Measurements from ENCODE around the gene COL8A1.

COL8A1 gene

GRCh38 chr3:99658274-99658673 lies 19.9 kb downstream of the COL8A1 start:
- no peak overlapping the region for H3K4me3 ChIP-seq
- TF ChIP-seq CTCF (IDR thresholded peaks at IDR 0.05), result no peak
- H3K27ac ChIP-seq, result peak overlapping the region; percentile 86 to 87
- DNase-seq (ENCODE audit: low spot score), result no peak

GRCh38 chr3:99659032-99659431 lies 20.6 kb downstream of the COL8A1 start:
- peak; percentile 87 for DNase-seq (ENCODE audit: low spot score)
- H3K4me3 ChIP-seq, result no peak overlapping the region
- peak overlapping the region; percentile 86 to 87 for H3K27ac ChIP-seq
- no peak for TF ChIP-seq CTCF (IDR thresholded peaks at IDR 0.05)

GRCh38 chr3:99659951-99660350 lies 21.6 kb downstream of the COL8A1 start:
- no peak for TF ChIP-seq CTCF (IDR thresholded peaks at IDR 0.05)
- H3K27ac ChIP-seq, result peak overlapping the region; percentile 86 to 87
- peak; percentile 83 for DNase-seq (ENCODE audit: low spot score)

GRCh38 chr3:99662838-99663570 lies 24.6 kb downstream of the COL8A1 start:
- Histone ChIP-seq H3K27ac (peak overlapping the region; percentile 5 to 44), H3K4me3 (no peak overlapping the region)
- TF ChIP-seq CTCF (IDR thresholded peaks at IDR 0.05), result no peak
- DNase-seq (ENCODE audit: low spot score), result no peak

More at GRCh38 chr3:99659951-99660350, 21.6 kb downstream of the COL8A1 start:
- no peak overlapping the region for H3K4me3 ChIP-seq

GRCh38 chr3:99663977-99664376 lies 25.6 kb downstream of the COL8A1 start:
- no peak overlapping the region for H3K4me3 ChIP-seq

GRCh38 chr3:99665017-99665416 lies 26.6 kb downstream of the COL8A1 start:
- Histone ChIP-seq H3K4me3 (no peak overlapping the region), H3K27ac (peak overlapping the region; percentile 1 to 50)
- DNase-seq (ENCODE audit: low spot score), result no peak
- no peak for TF ChIP-seq CTCF (IDR thresholded peaks at IDR 0.05)

More at GRCh38 chr3:99663977-99664376, 25.6 kb downstream of the COL8A1 start:
- no peak for TF ChIP-seq CTCF (IDR thresholded peaks at IDR 0.05)
- H3K27ac ChIP-seq, result peak overlapping the region in 1 of 2 donors; percentile 47
- no peak for DNase-seq (ENCODE audit: low spot score)

- no peak for TF ChIP-seq CTCF (IDR thresholded peaks at IDR 0.05)
- no peak for DNase-seq (ENCODE audit: low spot score)
- peak overlapping the region; percentile 43 to 63 for H3K27ac ChIP-seq
- peak overlapping the region; percentile 29 for H3K4me3 ChIP-seq
These were observed 27.8 kb downstream of the COL8A1 start for GRCh38 chr3:99666201-99666600.
